H9 (cell line): ENCODE results near the gene FGD6. TPM values are rescaled to one million over a fixed set of nuclear protein-coding genes. Genes with fewer than 3 reads are reported as not detected.
A peak's percentile ranks its signal among the peaks of the same experiment; 100 is the strongest.

Experiments
- DNase-seq: peaks from one replicate; pipeline ENCODE4 v3.0.0-alpha.2; 2017
- H2AFZ ChIP-seq: one replicate; pipeline ENCODE4 v1.6.1; 2013; ENCODE audit warnings: mild to moderate bottlenecking, low read length, control low read depth, moderate library complexity
- H2AK5ac ChIP-seq: 2 replicates; pipeline ENCODE4 v1.6.1; 2013; ENCODE audit warnings: low read length, control low read depth, mixed read lengths; ENCODE audit not compliant: insufficient read length
- H2BK120ac ChIP-seq: one replicate; pipeline ENCODE4 v1.6.1; 2013; ENCODE audit warnings: low read depth, mild to moderate bottlenecking, low read length, control low read depth, inconsistent platforms; ENCODE audit not compliant: poor library complexity, severe bottlenecking
- H2BK12ac ChIP-seq: 2 replicates; pipeline ENCODE4 v1.6.1; 2013; ENCODE audit warnings: low read length, control low read depth, mixed read lengths, low read depth; ENCODE audit not compliant: insufficient read length
- H2BK15ac ChIP-seq: 2 replicates; pipeline ENCODE4 v1.6.1; 2013; ENCODE audit warnings: low read depth, low read length, control low read depth
- H2BK20ac ChIP-seq: one replicate; pipeline ENCODE4 v1.6.1; 2013; ENCODE audit warnings: low read depth, mild to moderate bottlenecking, low read length, control low read depth, inconsistent platforms; ENCODE audit not compliant: poor library complexity, severe bottlenecking
- H2BK5ac ChIP-seq: 2 replicates; pipeline ENCODE4 v1.6.1; 2013; ENCODE audit warnings: low read length, control low read depth, mixed read lengths; ENCODE audit not compliant: insufficient read length
- H3K14ac ChIP-seq: 2 replicates; pipeline ENCODE4 v1.6.1; 2013; ENCODE audit warnings: low read length, control low read depth; ENCODE audit not compliant: insufficient read depth
- H3K18ac ChIP-seq: 2 replicates; pipeline ENCODE4 v1.6.1; 2013; ENCODE audit warnings: low read depth, mild to moderate bottlenecking, mixed read lengths, low read length, control low read depth; ENCODE audit not compliant: insufficient read length
- H3K23ac ChIP-seq: 2 replicates; pipeline ENCODE4 v1.6.1; 2013; ENCODE audit warnings: low read length, control low read depth, mixed read lengths, low read depth; ENCODE audit not compliant: insufficient read length
- H3K23me2 ChIP-seq: 2 replicates; pipeline ENCODE4 v1.6.1; 2013; ENCODE audit warnings: low read depth, mild to moderate bottlenecking, mixed read lengths, low read length, control low read depth; ENCODE audit not compliant: insufficient read length, poor library complexity, severe bottlenecking
- H3K27ac ChIP-seq: 2 replicates; pipeline ENCODE4 v1.5.1; 2013; ENCODE audit warnings: low read length, control low read depth, mixed read lengths, low read depth; ENCODE audit not compliant: insufficient read length
- H3K27me3 ChIP-seq: 2 replicates; pipeline ENCODE4 v1.6.1; 2013; ENCODE audit warnings: low read length, control low read depth, inconsistent platforms; ENCODE audit not compliant: insufficient read depth
- H3K4ac ChIP-seq: 2 replicates; pipeline ENCODE4 v1.6.1; 2013; ENCODE audit warnings: low read depth, mild to moderate bottlenecking, control low read depth, inconsistent platforms, low read length, moderate library complexity
- H3K4me1 ChIP-seq: 2 replicates; pipeline ENCODE4 v1.6.1; 2013; ENCODE audit warnings: low read length, control low read depth, inconsistent platforms; ENCODE audit not compliant: insufficient read depth
- H3K4me2 ChIP-seq: 2 replicates; pipeline ENCODE4 v1.6.1; 2013; ENCODE audit warnings: low read length, control low read depth, mixed read lengths; ENCODE audit not compliant: insufficient read length, insufficient read depth
- H3K56ac ChIP-seq: 2 replicates; pipeline ENCODE4 v1.6.1; 2013; ENCODE audit warnings: low read depth, mild to moderate bottlenecking, mixed read lengths, low read length, control low read depth; ENCODE audit not compliant: insufficient read length
- H3K79me1 ChIP-seq: 2 replicates; pipeline ENCODE4 v1.6.1; 2013; ENCODE audit warnings: low read depth, mild to moderate bottlenecking, moderate library complexity, low read length, control low read depth, inconsistent platforms; ENCODE audit not compliant: insufficient read depth, poor library complexity, severe bottlenecking
- H3K79me2 ChIP-seq: 2 replicates; pipeline ENCODE4 v1.6.1; 2013; ENCODE audit warnings: low read length, control low read depth, inconsistent platforms; ENCODE audit not compliant: insufficient read depth
- H3K9ac ChIP-seq: 2 replicates; pipeline ENCODE4 v1.6.1; 2013; ENCODE audit warnings: low read length, control low read depth, mixed read lengths; ENCODE audit not compliant: insufficient read length; ENCODE audit errors: extremely low read depth
- H3K9me3 ChIP-seq: one replicate; pipeline ENCODE4 v1.6.1; 2013; ENCODE audit warnings: low read depth, low read length, inconsistent platforms; ENCODE audit not compliant: control insufficient read depth
- H3T11ph ChIP-seq: one replicate; pipeline ENCODE4 v1.6.1; 2013; ENCODE audit warnings: mild to moderate bottlenecking, low read length, control low read depth, inconsistent platforms
- H4K20me1 ChIP-seq: one replicate; pipeline ENCODE4 v1.6.1; 2013; ENCODE audit not compliant: control insufficient read depth, insufficient read length, insufficient read depth
- H4K5ac ChIP-seq: 2 replicates; pipeline ENCODE4 v1.6.1; 2013; ENCODE audit warnings: low read depth, mild to moderate bottlenecking, mixed read lengths, low read length, control low read depth; ENCODE audit not compliant: insufficient read length
- H4K8ac ChIP-seq: replicated peaks from 2 replicates; pipeline ENCODE4 v1.6.1; 2013; ENCODE audit warnings: low read length, control low read depth, mixed read lengths, low read depth; ENCODE audit not compliant: insufficient read length
- H4K91ac ChIP-seq: 2 replicates; pipeline ENCODE4 v1.6.1; 2013; ENCODE audit warnings: low read depth, mild to moderate bottlenecking, moderate library complexity, mixed read lengths, low read length, control low read depth; ENCODE audit not compliant: insufficient read length
- H3K27ac Mint-ChIP-seq, 3 experiments: 2 replicates in 2 of 3; 3 replicates in 1 of 3; pipeline ENCODE4 v1.8.0; 2020 to 2021; ENCODE audit warnings: mixed read lengths in 3 of 3, mild to moderate bottlenecking in 1 of 3, moderate library complexity in 1 of 3
- H3K27me3 Mint-ChIP-seq: 2 replicates; pipeline ENCODE4 v1.8.0; 2021; ENCODE audit warnings: low read depth, mild to moderate bottlenecking, moderate library complexity, mixed read lengths
- H3K36me3 Mint-ChIP-seq, 3 experiments: 2 replicates in 2 of 3; 3 replicates in 1 of 3; pipeline ENCODE4 v1.8.0; 2020 to 2021; ENCODE audit warnings: low read depth in 3 of 3, mixed read lengths in 3 of 3; ENCODE audit not compliant: insufficient read depth in 1 of 3
- H3K4me1 Mint-ChIP-seq, 2 experiments: 2 replicates each; pipeline ENCODE4 v1.8.0; 2020; ENCODE audit warnings: mixed read lengths in 2 of 2
- H3K4me3 Mint-ChIP-seq, 2 experiments: 2 replicates in 1 of 2; 3 replicates in 1 of 2; pipeline ENCODE4 v1.8.0; 2020 to 2021; ENCODE audit warnings: mild to moderate bottlenecking in 2 of 2, mixed read lengths in 2 of 2, moderate library complexity in 1 of 2
- H3K9me3 Mint-ChIP-seq, 2 experiments: 2 replicates in 1 of 2; 3 replicates in 1 of 2; pipeline ENCODE4 v1.8.0; 2020; ENCODE audit warnings: mild to moderate bottlenecking in 2 of 2, mixed read lengths in 2 of 2, moderate library complexity in 1 of 2
- WGBS: extraction: QIAGEN DNeasy Blood & Tissue Kit; methylation state at CpG from one replicate; pipeline ENCODE4 v1.1.7; 2013; ENCODE audit warnings: missing lambda C conversion rate, low lambda C conversion rate, mixed read lengths; ENCODE audit not compliant: insufficient read length; ENCODE audit errors: extremely low coverage; 5-methylcytosine and 5-hydroxymethylcytosine counted together
- total RNA-seq: library from RNA; stranded (reverse); gene quantifications from 2 replicates; pipeline ENCODE4 v1.2.1, GENCODE V29; 2021
- TF ChIP-seq, protein P1 (sequence below): fragments of 200-600 bp; sonication (generic); conservative IDR thresholded peaks from 3 replicates; pipeline ENCODE4 v1.8.0; 2021; ENCODE audit warnings: antibody characterized with exemption, mild to moderate bottlenecking

FGD6 gene
- total RNA-seq, 1 experiment from 2014 or later: 39.5 TPM

DNA sequence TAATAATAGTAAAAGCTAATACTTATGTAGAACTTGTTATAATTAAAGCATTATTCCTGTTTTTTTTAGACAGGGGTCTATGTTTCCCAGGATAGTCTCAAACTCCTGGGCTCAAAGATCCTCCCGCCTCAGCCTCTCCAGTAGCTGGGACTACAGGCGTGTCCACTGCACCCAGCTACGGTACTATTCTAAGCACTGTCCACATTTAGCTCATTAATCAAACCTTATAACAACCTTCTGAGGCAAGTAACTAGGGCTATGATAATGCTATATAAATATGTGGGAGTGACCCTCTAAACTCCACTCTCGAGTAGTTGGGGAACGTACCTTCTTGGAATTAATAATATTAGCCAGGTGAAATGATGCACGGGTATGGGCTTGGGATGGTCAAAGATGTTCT lies 83.2 kb downstream of the FGD6 start:
- no peak overlapping the region for H4K91ac ChIP-seq
- no peak overlapping the region for H2AK5ac ChIP-seq
- no peak overlapping the region for H3K18ac ChIP-seq
- H3K4me2 ChIP-seq: no peak overlapping the region
- H3K4ac ChIP-seq: no peak overlapping the region
- H4K5ac ChIP-seq: no peak overlapping the region
- Mint-ChIP-seq H3K4me3 (no peak overlapping the region), H3K36me3 (peaks cover 19 to 84% (median 43%) of the 10 kb centered on the region in 3 experiments), H3K9me3 (no peaks in the 10 kb centered on the region), H3K27me3 (no peaks in the 10 kb centered on the region), H3K4me1 (no peaks in the 10 kb centered on the region), H3K27ac (peak overlapping the region in 1 of 3 experiments; percentile 81; a peak in 2 of 7 replicates)
- no peaks in the 10 kb centered on the region for H4K20me1 ChIP-seq
- H3K27me3 ChIP-seq: no peaks in the 10 kb centered on the region
- no peak overlapping the region for H2AFZ ChIP-seq
- no peak overlapping the region for H2BK12ac ChIP-seq
- H2BK5ac ChIP-seq: no peak overlapping the region
- no peak overlapping the region for H3K14ac ChIP-seq
- H3K9ac ChIP-seq: no peak overlapping the region
- no peak overlapping the region for H3K27ac ChIP-seq
- H3T11ph ChIP-seq: no peak overlapping the region
- H3K56ac ChIP-seq: no peak overlapping the region
- whole genome bisulfite sequencing: no CpG with 5 or more reads among the region's 6 CpGs
- no peaks in the 10 kb centered on the region for H3K79me1 ChIP-seq
- H3K23ac ChIP-seq: no peak overlapping the region
- H3K23me2 ChIP-seq: no peaks in the 10 kb centered on the region
- H3K9me3 ChIP-seq: no peaks in the 10 kb centered on the region
- DNase-seq: no peak
- H3K79me2 ChIP-seq: no peaks in the 10 kb centered on the region
- H3K4me1 ChIP-seq: no peaks in the 10 kb centered on the region
- no peak overlapping the region for H2BK120ac ChIP-seq
- H2BK15ac ChIP-seq: no peak overlapping the region
- H2BK20ac ChIP-seq: no peak overlapping the region
- TF ChIP-seq, protein P1, sequence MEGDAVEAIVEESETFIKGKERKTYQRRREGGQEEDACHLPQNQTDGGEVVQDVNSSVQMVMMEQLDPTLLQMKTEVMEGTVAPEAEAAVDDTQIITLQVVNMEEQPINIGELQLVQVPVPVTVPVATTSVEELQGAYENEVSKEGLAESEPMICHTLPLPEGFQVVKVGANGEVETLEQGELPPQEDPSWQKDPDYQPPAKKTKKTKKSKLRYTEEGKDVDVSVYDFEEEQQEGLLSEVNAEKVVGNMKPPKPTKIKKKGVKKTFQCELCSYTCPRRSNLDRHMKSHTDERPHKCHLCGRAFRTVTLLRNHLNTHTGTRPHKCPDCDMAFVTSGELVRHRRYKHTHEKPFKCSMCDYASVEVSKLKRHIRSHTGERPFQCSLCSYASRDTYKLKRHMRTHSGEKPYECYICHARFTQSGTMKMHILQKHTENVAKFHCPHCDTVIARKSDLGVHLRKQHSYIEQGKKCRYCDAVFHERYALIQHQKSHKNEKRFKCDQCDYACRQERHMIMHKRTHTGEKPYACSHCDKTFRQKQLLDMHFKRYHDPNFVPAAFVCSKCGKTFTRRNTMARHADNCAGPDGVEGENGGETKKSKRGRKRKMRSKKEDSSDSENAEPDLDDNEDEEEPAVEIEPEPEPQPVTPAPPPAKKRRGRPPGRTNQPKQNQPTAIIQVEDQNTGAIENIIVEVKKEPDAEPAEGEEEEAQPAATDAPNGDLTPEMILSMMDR: no peak
- H4K8ac ChIP-seq: no peak overlapping the region
